Measurements from ENCODE around the gene FOXI2.

The FOXI2 gene

GRCh38 chr10:127715782-127716378, 21.1 kb upstream of the FOXI2 start:
- no peak for TF ChIP-seq EZH2 (IDR thresholded peaks at IDR 0.05; ENCODE audit: borderline replicate concordance, low read length)
- TF ChIP-seq, protein P1, sequence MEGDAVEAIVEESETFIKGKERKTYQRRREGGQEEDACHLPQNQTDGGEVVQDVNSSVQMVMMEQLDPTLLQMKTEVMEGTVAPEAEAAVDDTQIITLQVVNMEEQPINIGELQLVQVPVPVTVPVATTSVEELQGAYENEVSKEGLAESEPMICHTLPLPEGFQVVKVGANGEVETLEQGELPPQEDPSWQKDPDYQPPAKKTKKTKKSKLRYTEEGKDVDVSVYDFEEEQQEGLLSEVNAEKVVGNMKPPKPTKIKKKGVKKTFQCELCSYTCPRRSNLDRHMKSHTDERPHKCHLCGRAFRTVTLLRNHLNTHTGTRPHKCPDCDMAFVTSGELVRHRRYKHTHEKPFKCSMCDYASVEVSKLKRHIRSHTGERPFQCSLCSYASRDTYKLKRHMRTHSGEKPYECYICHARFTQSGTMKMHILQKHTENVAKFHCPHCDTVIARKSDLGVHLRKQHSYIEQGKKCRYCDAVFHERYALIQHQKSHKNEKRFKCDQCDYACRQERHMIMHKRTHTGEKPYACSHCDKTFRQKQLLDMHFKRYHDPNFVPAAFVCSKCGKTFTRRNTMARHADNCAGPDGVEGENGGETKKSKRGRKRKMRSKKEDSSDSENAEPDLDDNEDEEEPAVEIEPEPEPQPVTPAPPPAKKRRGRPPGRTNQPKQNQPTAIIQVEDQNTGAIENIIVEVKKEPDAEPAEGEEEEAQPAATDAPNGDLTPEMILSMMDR (IDR thresholded peaks at IDR 0.05; ENCODE audit: low read length): peak; percentile 49; the same call in 1 of the 2 replicates
- Histone ChIP-seq H3K27me3 (ENCODE audit: insufficient read depth, low read length) (no peaks in the 10 kb centered on the region), H3K4me1 (ENCODE audit: insufficient read depth, low read length, severe bottlenecking) (no peaks in the 10 kb centered on the region), H3K79me2 (ENCODE audit: insufficient read depth, low read length) (no peaks in the 10 kb centered on the region), H3K36me3 (ENCODE audit: insufficient read depth, low read length) (no peaks in the 10 kb centered on the region), H3K9me3 (ENCODE audit: low read length) (no peaks in the 10 kb centered on the region), H3K9ac (ENCODE audit: low read length) (no peak overlapping the region), H3K4me2 (ENCODE audit: low read length) (no peak overlapping the region), H3K27ac (ENCODE audit: low read depth, low read length, poor library complexity, severe bottlenecking) (no peak overlapping the region), H4K20me1 (ENCODE audit: insufficient read depth, low read length) (no peaks in the 10 kb centered on the region), H3K9me2 (ENCODE audit: low read depth, low read length) (no peaks in the 10 kb centered on the region), H3K4me3 (ENCODE audit: low read depth, low read length, poor library complexity, severe bottlenecking) (no peak overlapping the region), H2AFZ (ENCODE audit: low read length) (no peak overlapping the region), H3F3A (ENCODE audit: insufficient read depth, low read length) (no peaks in the 10 kb centered on the region)

GRCh38 chr10:127720142-127720541, 16.8 kb upstream of the FOXI2 start:
- no peaks in the 10 kb centered on the region for H3K9me3 ChIP-seq (ENCODE audit: low read length)
- no peak overlapping the region for H3K4me3 ChIP-seq (ENCODE audit: low read depth, low read length, poor library complexity, severe bottlenecking)
- H3K36me3 ChIP-seq (ENCODE audit: insufficient read depth, low read length): no peaks in the 10 kb centered on the region
- no peaks in the 10 kb centered on the region for H3F3A ChIP-seq (ENCODE audit: insufficient read depth, low read length)
- H3K27me3 ChIP-seq (ENCODE audit: insufficient read depth, low read length): no peaks in the 10 kb centered on the region
- no peak overlapping the region for H3K9ac ChIP-seq (ENCODE audit: low read length)
- no peak overlapping the region for H3K27ac ChIP-seq (ENCODE audit: low read depth, low read length, poor library complexity, severe bottlenecking)
- no peak overlapping the region for H3K4me2 ChIP-seq (ENCODE audit: low read length)
- no peaks in the 10 kb centered on the region for H3K4me1 ChIP-seq (ENCODE audit: insufficient read depth, low read length, severe bottlenecking)
- no peaks in the 10 kb centered on the region for H4K20me1 ChIP-seq (ENCODE audit: insufficient read depth, low read length)
- no peaks in the 10 kb centered on the region for H3K79me2 ChIP-seq (ENCODE audit: insufficient read depth, low read length)
- no peak overlapping the region for H2AFZ ChIP-seq (ENCODE audit: low read length)
- no peak for TF ChIP-seq EZH2 (IDR thresholded peaks at IDR 0.05; ENCODE audit: borderline replicate concordance, low read length)
- TF ChIP-seq, protein P1 (IDR thresholded peaks at IDR 0.05; ENCODE audit: low read length): no peak
- no peaks in the 10 kb centered on the region for H3K9me2 ChIP-seq (ENCODE audit: low read depth, low read length)

DNA sequence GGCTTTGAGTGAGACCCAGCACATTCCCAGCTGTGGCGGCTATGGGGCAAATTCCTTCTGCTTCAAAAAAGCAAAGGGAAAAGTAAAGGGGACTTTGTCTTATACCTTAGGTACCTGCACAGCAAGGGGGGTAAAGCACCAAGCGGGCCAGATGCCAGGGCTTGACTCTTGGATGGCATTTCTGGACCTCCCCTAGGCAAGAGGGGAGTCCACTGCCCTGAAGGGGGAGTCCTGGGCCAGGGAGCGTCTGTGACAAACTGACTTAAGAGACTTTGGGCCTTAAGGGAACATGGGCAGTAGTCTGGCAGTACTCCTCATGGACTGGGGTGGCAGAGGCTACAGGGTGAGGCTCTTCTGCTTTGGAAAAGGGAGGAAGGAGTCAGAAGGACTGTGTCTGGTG, 16.1 kb upstream of the FOXI2 start:
- H3K9ac ChIP-seq (ENCODE audit: low read length): no peak overlapping the region
- no peaks in the 10 kb centered on the region for H3K9me2 ChIP-seq (ENCODE audit: low read depth, low read length)
- H4K20me1 ChIP-seq (ENCODE audit: insufficient read depth, low read length): no peaks in the 10 kb centered on the region
- H3K4me3 ChIP-seq (ENCODE audit: low read depth, low read length, poor library complexity, severe bottlenecking): no peak overlapping the region
- H3K4me1 ChIP-seq (ENCODE audit: insufficient read depth, low read length, severe bottlenecking): no peaks in the 10 kb centered on the region
- H3K9me3 ChIP-seq (ENCODE audit: low read length): no peaks in the 10 kb centered on the region
- no peak overlapping the region for H3K27ac ChIP-seq (ENCODE audit: low read depth, low read length, poor library complexity, severe bottlenecking)
- no peaks in the 10 kb centered on the region for H3K27me3 ChIP-seq (ENCODE audit: insufficient read depth, low read length)
- H3K79me2 ChIP-seq (ENCODE audit: insufficient read depth, low read length): no peaks in the 10 kb centered on the region
- no peak overlapping the region for H2AFZ ChIP-seq (ENCODE audit: low read length)
- H3F3A ChIP-seq (ENCODE audit: insufficient read depth, low read length): no peaks in the 10 kb centered on the region
- no peaks in the 10 kb centered on the region for H3K36me3 ChIP-seq (ENCODE audit: insufficient read depth, low read length)
- TF ChIP-seq, protein P1 (IDR thresholded peaks at IDR 0.05; ENCODE audit: low read length): no peak
- no peak for TF ChIP-seq EZH2 (IDR thresholded peaks at IDR 0.05; ENCODE audit: borderline replicate concordance, low read length)
- H3K4me2 ChIP-seq (ENCODE audit: low read length): no peak overlapping the region

Data from OCI-LY1 (cell line).